ENCODE data around the gene FAM241B. TPM values are rescaled to one million over a fixed set of nuclear protein-coding genes. Genes with fewer than 3 reads are reported as not detected.

The FAM241B gene
- total RNA-seq, 1 experiment from 2014 or later: 13.7 TPM

- peaks cover 33 to 37% of the 10 kb centered on the region in 2 experiments for H3K4me1 Mint-ChIP-seq
- Histone ChIP-seq H3K56ac (ENCODE audit: insufficient read length, low read depth, low read length) (no peak overlapping the region), H3K18ac (ENCODE audit: insufficient read length, low read depth, low read length) (no peak overlapping the region), H2AK5ac (ENCODE audit: insufficient read length, low read length) (no peak overlapping the region), H4K8ac (replicated peaks; ENCODE audit: insufficient read length, low read depth, low read length) (no peak overlapping the region), H2BK12ac (ENCODE audit: insufficient read length, low read depth, low read length) (no peak overlapping the region), H3K79me1 (ENCODE audit: insufficient read depth, low read depth, low read length, poor library complexity, severe bottlenecking) (no peaks in the 10 kb centered on the region), H2BK120ac (ENCODE audit: low read depth, low read length, poor library complexity, severe bottlenecking) (no peak overlapping the region), H3K9ac (ENCODE audit: extremely low read depth, insufficient read length, low read length) (no peak overlapping the region), H3K23ac (ENCODE audit: insufficient read length, low read depth, low read length) (no peak overlapping the region), H4K91ac (ENCODE audit: insufficient read length, low read depth, low read length) (no peak overlapping the region), H3K14ac (ENCODE audit: insufficient read depth, low read length) (no peak overlapping the region), H4K20me1 (ENCODE audit: control insufficient read depth, insufficient read depth, insufficient read length) (no peaks in the 10 kb centered on the region), H3K27ac (ENCODE audit: insufficient read length, low read depth, low read length) (no peak overlapping the region), H2BK15ac (ENCODE audit: low read depth, low read length) (no peak overlapping the region), H3K9me3 (ENCODE audit: control insufficient read depth, low read depth, low read length) (no peaks in the 10 kb centered on the region), H3K79me2 (ENCODE audit: insufficient read depth, low read length) (no peaks in the 10 kb centered on the region), H2AFZ (ENCODE audit: low read length) (no peak overlapping the region), H2BK20ac (ENCODE audit: low read depth, low read length, poor library complexity, severe bottlenecking) (no peak overlapping the region), H3T11ph (ENCODE audit: low read length) (no peak overlapping the region), H3K23me2 (ENCODE audit: insufficient read length, low read depth, low read length, poor library complexity, severe bottlenecking) (no peaks in the 10 kb centered on the region), H3K4me1 (ENCODE audit: insufficient read depth, low read length) (peaks cover 2% of the 10 kb centered on the region; the same call in 1 of the 2 replicates), H4K5ac (ENCODE audit: insufficient read length, low read depth, low read length) (no peak overlapping the region), H3K4me2 (ENCODE audit: insufficient read depth, insufficient read length, low read length) (no peak overlapping the region), H3K27me3 (ENCODE audit: insufficient read depth, low read length) (no peaks in the 10 kb centered on the region), H2BK5ac (ENCODE audit: insufficient read length, low read length) (no peak overlapping the region), H3K4ac (ENCODE audit: low read depth, low read length) (no peak overlapping the region)
- no peak for DNase-seq
- no peaks in the 10 kb centered on the region for H3K9me3 Mint-ChIP-seq
- no peak for TF ChIP-seq CTCF (conservative IDR thresholded peaks at IDR 0.05)
- no peaks in the 10 kb centered on the region for H3K36me3 Mint-ChIP-seq (ENCODE audit: insufficient read depth in 1 of 3, low read depth in 3 of 3)
- no CpG with 5 or more reads among the region's 4 CpGs for WGBS (ENCODE audit: extremely low coverage, insufficient read length, low lambda C conversion rate)
- H3K4me3 Mint-ChIP-seq: no peak overlapping the region
- H3K27ac Mint-ChIP-seq: no peak overlapping the region
- peaks cover 13% of the 10 kb centered on the region for H3K27me3 Mint-ChIP-seq (ENCODE audit: low read depth)
Observed at GRCh38 chr10:69647819-69648218, 17.8 kb downstream of the FAM241B start.

All from H9 (cell line).